Measurements from ENCODE around the gene CD70. TPM values are rescaled to one million over a fixed set of nuclear protein-coding genes. Genes with fewer than 3 reads are reported as not detected.
"Not testable (repeated sequence)": the region's sequence is repeated elsewhere in the genome, so short reads cannot be mapped to it uniquely, and the experiment has no call there.

Gene CD70
- total RNA-seq, 6 experiments from 2014 or later, result not detected

- TF ChIP-seq POLR2A (IDR thresholded peaks at IDR 0.05) (no peak), CTCF (IDR thresholded peaks at IDR 0.05) (no peak)
- Histone ChIP-seq H3K4me3 (no peak overlapping the region), H3K4me1 (no peaks in the 10 kb centered on the region), H3K27ac (no peak overlapping the region), H3K27me3 (no peaks in the 10 kb centered on the region), H3K36me3 (no peaks in the 10 kb centered on the region), H3K9me3 (no peaks in the 10 kb centered on the region)
- intact Hi-C loops (cut with DNase I), result no loop called here
- ATAC-seq, result no peak
- DNase-seq, result no peak
These were observed 19.8 kb downstream of the CD70 start for GRCh38 chr19:6571167-6571566.

GRCh38 chr19:6570764-6571163 is 20.2 kb downstream of the CD70 start:
- intact Hi-C loops (cut with DNase I), result no loop called here
- TF ChIP-seq POLR2A (IDR thresholded peaks at IDR 0.05), result no peak
- TF ChIP-seq CTCF (IDR thresholded peaks at IDR 0.05), result no peak
- H3K9me3 ChIP-seq, result no peaks in the 10 kb centered on the region
- H3K4me3 ChIP-seq, result no peak overlapping the region
- no peaks in the 10 kb centered on the region for H3K27me3 ChIP-seq
- H3K36me3 ChIP-seq, result no peaks in the 10 kb centered on the region
- ATAC-seq, result no peak
- no peak overlapping the region for H3K27ac ChIP-seq
- 57% methylated on average over 3 of the region's 3 CpGs for WGBS (ENCODE audit: insufficient coverage, low coverage, low lambda C conversion rate, missing lambda C conversion rate)
- DNase-seq, result no peak
- no peaks in the 10 kb centered on the region for H3K4me1 ChIP-seq

- TF ChIP-seq CTCF (IDR thresholded peaks at IDR 0.05), result no peak
- no peak for TF ChIP-seq POLR2A (IDR thresholded peaks at IDR 0.05)
- intact Hi-C loops (cut with DNase I), result no loop called here
- H3K27ac ChIP-seq, result no peak overlapping the region
- no peak for DNase-seq
- no peak overlapping the region for H3K4me3 ChIP-seq
- no peaks in the 10 kb centered on the region for H3K4me1 ChIP-seq
- no peaks in the 10 kb centered on the region for H3K36me3 ChIP-seq
- 31% methylated on average over 3 of the region's 3 CpGs for WGBS (ENCODE audit: insufficient coverage, low coverage, low lambda C conversion rate, missing lambda C conversion rate)
- no peak for ATAC-seq
- no peaks in the 10 kb centered on the region for H3K9me3 ChIP-seq
- H3K27me3 ChIP-seq, result no peaks in the 10 kb centered on the region
These were observed 22.1 kb downstream of the CD70 start for GRCh38 chr19:6568816-6569215.

GRCh38 chr19:6568010-6568526 is 22.9 kb downstream of the CD70 start:
- H3K4me3 ChIP-seq, result no peak overlapping the region
- H3K27me3 ChIP-seq, result no peaks in the 10 kb centered on the region
- ATAC-seq (no peak), DNase-seq (no peak)
- TF ChIP-seq POLR2A (IDR thresholded peaks at IDR 0.05) (no peak), CTCF (IDR thresholded peaks at IDR 0.05) (no peak)
- intact Hi-C loops (cut with DNase I), result no loop called here
- H3K4me1 ChIP-seq, result no peaks in the 10 kb centered on the region
- H3K9me3 ChIP-seq, result no peaks in the 10 kb centered on the region
- 50% methylated on average over 8 of the region's 8 CpGs for WGBS (ENCODE audit: insufficient coverage, low coverage, low lambda C conversion rate, missing lambda C conversion rate)
- no peaks in the 10 kb centered on the region for H3K36me3 ChIP-seq
- H3K27ac ChIP-seq, result no peak overlapping the region

GRCh38 chr19:6566727-6567126 is 24.2 kb downstream of the CD70 start:
- H3K27ac ChIP-seq; DNase-seq; intact Hi-C loops (cut with DNase I); H3K4me1 ChIP-seq; H3K36me3 ChIP-seq; H3K9me3 ChIP-seq; ATAC-seq; H3K27me3 ChIP-seq; H3K4me3 ChIP-seq: not testable (repeated sequence)
- WGBS (ENCODE audit: insufficient coverage, low coverage, low lambda C conversion rate, missing lambda C conversion rate), result 44% methylated on average over 3 of the region's 3 CpGs
